ENCODE results near the gene TRMT2B.
A peak's percentile ranks its signal among the peaks of the same experiment; 100 is the strongest.
"Not testable (repeated sequence)": the region's sequence is repeated elsewhere in the genome, so short reads cannot be mapped to it uniquely, and the experiment has no call there.

TRMT2B gene, protein sequence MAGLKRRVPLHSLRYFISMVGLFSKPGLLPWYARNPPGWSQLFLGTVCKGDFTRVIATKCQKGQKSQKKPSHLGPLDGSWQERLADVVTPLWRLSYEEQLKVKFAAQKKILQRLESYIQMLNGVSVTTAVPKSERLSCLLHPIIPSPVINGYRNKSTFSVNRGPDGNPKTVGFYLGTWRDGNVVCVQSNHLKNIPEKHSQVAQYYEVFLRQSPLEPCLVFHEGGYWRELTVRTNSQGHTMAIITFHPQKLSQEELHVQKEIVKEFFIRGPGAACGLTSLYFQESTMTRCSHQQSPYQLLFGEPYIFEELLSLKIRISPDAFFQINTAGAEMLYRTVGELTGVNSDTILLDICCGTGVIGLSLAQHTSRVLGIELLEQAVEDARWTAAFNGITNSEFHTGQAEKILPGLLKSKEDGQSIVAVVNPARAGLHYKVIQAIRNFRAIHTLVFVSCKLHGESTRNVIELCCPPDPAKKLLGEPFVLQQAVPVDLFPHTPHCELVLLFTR

DNA sequence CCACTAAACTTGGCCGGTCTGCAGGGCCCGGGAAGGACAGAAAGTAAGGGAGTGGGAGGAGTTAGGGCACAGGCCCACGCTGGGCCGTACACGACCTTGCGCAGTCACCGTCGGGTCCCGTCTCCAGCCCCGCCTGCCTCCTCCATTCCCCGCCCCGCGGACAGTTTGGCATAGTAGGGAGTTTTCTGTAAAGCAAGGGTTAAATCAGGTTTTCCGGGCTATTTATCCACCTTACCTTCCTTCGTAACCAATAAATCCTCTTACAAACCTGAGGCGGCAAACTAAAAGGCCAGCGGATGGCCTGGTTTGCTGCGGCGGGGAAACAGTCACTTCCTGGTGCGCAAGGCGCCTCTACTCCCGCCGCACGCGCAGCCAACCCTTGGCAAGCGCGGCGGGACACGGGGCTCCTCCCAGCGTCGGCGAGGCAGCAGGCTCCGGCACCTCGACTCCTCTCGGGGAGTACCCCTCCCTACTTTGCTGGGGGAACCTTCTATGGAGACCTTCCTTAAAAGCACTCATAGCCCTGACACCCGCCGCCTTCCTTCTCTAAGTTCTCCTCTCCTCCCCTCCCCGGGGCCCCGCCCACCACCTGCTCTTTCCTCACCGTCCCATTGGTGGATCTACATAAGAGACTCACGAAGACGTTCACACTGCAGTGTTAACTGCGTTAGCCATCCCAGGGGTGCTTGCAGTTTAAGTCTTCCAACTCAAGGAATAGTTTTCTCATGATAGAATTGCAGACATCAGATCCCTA lies at the start of gene TRMT2B:
Gene TRMT2B (minus strand): TSS at position 563 of the 754 bp plus-strand sequence. CDS start 9,822 bp downstream, outside the sequence.
- peak; percentile 59 for DNase-seq (ENCODE audit: low read depth)

DNA sequence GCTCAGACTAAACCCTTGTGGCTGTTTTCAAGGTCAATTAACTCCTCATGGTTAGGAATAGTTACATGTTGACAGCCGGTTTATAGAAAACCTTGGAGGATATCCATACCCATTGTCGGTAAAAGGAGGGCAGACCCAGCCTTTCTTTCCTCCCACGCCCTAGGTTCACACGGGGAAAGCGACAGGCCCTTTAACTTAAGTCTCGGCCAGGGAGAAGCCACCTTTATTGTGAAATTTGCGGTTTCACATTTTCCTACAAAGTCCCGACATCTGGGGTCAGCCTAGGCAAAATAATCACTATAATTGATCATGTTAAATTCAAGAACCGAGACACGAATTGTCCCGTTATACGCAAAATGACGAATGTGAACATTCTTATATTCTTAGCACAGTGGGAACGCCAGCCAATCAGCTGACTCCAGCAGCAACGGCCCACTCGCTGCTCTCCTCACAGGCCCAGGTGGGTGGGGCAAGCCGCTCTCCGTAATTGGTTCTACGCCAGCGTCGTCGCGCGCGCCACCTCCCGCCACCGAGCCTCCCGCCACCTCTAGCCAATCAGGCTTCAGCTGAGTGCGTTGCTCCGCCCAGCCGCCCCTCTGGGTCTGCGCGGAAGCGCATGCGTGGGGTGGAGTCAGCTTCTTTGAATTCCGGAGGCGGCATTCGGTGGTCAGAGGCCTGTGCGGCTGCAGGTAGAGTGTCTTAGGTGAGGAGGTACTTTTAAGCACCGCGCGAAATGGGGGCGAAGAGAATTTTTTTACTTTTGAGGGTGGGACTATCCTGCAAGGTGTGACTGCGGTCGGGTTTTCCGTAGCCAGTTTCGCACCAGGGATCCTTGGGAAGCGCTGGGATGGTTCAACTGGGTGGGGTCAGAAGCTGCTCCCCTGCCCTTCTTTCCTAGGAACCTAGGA lies 45.9 kb upstream of the TRMT2B start, which contains the start of gene CENPI:
Gene CENPI (plus strand): TSS at position 659 of the 908 bp plus-strand sequence. CDS start 2,867 bp downstream, outside the sequence.
- DNase-seq (ENCODE audit: low read depth) = peak; percentile 83

DNA sequence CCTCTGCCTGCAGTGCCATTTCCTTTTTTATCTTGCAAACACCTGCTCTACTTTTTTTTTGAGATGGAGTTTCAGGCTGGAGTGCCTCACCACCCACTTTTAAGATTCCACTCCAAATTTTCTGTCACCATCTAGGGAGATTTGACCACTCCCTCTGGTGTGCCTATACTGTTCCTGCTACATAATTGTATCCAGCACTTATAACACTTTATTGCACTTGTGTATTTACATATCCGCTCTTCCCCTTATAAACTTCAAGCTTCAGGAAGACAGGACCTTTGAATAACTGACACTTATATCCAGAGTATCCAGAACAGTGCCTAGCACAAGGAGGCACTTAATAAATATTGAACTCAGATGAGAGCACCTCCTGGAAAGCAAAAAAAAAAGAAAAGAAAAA lies 39.9 kb upstream of the TRMT2B start:
- DNase-seq (ENCODE audit: low read depth) = no peak

DNA sequence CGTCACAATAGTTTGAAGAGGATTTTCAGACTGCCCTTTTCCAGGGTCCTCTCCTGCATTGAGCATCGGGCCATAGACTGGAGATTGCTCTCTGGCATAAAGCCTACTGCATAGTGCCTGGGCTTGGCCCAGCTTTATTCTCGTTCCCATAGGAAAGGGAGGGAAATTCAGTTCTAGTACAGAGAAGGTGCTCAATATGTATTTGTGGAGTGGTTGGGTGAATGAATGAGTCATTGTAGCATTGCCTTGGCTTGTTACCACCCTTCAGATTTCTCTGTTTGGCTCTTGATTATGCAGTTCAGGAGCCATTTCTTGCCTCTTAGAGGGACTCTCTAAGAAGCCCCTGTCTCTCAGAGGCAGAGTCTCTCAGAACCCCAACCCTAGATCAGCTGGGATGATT lies 29.3 kb upstream of the TRMT2B start:
- DNase-seq (ENCODE audit: low read depth) = no peak

DNA sequence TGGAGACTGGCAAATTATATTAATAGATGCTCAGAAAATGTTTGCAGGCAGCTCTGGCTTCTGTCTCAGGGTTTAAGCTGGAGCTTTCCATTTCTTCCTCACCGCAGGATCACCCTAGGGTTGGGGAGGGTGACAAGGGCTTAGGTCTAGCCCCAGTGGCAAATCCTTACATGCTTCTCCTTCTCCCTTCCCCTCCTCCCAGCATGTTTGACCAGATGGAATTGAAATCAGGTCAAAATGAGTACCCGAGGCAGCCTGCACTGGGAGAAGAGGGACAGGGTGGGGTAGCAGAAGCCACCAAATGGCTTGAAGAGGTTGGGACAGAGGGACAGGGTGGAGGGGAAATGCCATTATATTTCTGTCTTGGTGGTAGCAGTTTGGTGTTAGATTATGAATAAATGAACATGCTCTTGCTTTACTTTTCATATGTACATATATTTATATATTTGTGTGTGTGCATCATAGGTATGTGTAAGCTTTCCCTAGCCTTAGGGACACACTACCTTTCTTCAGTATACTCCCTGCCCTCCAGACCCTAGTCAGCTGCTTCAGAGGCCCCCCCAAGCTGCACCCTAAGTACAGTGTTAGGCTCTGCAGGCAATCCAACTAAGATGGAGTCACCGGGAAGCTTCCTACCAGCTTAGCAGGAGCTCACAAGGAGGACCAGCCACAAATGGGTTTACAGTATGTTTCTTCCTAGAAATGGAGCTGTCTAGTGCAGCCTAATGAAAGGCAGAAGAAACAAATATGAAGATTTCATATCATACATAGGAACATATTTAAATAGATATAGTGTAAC lies 28.6 kb upstream of the TRMT2B start:
- no peak for DNase-seq (ENCODE audit: low read depth)

DNA sequence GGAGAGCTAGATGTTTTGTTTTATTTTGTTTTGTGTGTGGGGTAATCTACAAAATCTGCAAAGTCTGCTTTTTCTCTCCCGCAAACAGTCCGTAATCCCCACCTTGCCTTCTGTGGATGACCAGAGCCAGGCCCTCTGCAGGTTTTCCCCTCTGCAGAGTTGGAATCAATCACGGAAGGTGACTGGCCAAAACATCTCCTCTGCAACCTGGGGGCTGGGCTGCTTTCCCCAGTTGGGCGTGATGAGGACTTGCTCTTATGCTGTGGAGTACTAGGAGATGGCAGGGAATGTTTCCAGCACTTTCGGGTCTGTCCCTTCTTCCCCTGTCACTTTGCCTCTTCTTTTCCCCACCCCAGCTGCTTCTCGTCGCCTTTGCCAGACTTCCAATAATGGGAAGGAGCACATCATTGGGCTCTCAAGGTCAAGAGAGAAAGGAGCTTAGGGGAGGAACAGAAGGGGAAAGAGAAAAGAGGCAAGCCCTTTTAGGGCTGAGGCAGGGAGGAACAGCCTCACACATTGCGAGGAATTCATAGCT lies 27.9 kb upstream of the TRMT2B start:
- no peak for DNase-seq (ENCODE audit: low read depth)

DNA sequence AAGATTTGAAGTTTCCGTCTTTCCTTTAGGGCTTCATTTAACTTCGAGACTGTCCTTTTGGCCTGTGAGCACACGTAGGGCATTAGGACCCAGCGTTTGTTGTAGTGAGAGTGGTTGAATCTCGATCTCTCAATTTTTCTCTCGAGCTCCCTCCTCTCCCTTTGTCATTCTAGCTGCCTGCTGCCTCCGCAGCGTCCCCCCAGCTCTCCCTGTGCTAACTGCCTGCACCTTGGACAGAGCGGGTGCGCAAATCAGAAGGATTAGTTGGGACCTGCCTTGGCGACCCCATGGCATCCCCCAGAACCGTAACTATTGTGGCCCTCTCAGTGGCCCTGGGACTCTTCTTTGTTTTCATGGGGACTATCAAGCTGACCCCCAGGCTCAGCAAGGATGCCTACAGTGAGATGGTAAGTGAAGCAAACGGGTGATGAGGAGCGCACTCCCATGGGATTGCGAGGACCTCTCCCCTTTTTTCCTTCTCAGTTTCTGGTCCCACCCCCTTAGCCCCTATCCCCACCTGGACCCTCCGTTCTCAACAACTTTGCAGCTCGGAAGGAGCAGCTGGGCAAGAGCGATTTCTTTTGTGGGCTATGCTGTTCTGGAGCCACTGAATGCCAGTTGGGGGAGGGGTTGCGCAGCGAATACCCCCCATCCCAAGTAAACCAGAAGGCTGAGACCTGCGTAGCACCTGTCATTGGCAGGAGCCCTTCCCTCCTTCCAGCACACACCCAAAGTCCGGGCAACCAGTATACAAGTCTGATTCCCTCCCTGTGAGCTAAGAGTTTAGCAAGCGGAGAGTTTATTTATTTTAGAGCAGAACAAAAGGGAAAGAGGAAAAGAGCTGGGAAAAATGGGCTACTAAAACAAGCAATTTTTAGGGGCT lies 27.0 kb upstream of the TRMT2B start, which contains the start of gene TMEM35A:
Gene TMEM35A (plus strand): TSS at position 164 of the 883 bp plus-strand sequence. CDS start 124 bp downstream, at position 288.
- no peak for DNase-seq (ENCODE audit: low read depth)

DNA sequence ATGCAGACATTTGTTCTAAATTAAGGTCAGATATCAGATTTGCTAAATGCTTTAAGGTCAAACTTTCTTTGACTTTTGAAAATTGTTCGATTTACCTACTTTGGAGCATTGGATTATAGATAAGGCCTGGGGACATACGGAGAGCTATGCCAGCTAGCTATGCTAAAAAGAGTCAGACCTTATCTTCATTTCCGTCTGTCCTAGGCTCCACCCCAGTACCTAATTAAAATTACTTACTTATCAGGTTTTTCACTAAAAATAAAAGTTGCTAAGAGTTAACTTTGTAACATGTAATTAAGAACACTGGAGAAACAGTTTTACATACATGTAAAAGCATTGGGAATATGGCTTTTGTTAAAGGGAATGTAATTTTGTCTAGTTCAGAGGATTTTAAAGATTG lies 19.7 kb upstream of the TRMT2B start:
- DNase-seq (ENCODE audit: low read depth) = no peak

DNA sequence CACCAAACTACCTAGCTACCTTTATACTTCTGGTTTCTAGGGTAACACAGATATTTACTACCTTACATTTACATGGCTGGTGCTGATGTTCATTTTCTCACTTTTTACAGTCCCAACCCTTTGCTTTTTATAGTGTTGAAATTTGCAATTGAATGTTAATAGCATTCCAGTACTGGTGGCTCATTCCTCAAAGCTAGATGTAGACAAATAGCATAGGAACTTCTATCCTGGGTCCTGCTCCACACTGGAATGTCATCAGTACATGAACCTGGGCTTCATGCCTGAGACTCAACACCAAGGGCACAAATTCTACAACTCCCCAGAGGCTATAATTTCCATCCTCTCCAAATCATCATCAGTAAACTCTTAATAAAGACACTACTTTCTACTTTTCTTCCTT lies 10.3 kb upstream of the TRMT2B start:
- DNase-seq (ENCODE audit: low read depth) = no peak

DNA sequence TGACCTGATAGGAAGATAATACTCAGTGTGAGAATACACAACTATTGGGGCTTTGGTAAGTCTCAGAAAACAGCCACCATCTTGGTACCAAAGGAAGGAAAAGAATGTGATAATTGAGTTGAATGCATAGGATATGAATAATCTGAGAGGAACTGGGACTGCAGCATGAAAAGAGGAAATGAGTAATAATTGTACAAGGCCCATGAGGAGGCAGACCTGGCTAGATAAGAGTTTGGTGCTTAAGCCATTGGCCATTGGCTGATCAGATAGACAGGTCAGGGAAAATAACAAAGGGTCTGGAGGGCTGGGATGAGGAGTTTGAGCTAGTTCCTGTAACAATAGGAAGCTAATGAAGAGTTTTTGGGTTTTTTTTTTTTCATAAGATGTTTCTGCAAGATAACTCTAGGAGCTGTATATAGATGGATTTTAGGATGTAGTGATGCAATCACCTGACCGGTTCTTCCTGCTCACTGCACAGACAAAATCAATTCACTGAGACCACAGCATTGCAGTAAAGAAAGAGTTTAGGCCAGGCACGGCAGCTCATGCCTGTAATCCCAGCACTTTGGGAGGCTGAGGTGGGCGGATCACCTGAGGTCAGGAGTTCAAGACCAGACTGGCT lies 5.3 kb upstream of the TRMT2B start:
- DNase-seq (ENCODE audit: low read depth) = no peak

DNA sequence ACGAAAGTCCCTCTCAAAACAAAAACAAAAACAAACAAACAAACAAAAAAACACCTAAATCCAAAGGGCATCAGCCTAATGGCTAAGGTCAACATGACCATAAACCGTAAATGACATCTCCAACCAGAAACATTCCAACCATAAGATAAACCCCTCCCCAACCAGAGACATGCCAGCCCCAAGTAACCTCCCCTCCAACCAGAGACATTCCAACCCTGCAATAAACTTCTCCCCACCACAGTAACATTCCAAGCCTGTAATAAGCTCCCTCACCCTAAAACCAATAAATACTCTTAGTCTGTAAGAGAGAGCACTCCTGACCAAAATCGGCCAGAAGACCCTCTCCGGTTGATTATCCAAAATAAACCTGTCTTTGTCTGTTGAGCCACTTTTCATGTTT lies 4.6 kb upstream of the TRMT2B start:
- DNase-seq (ENCODE audit: low read depth) = not testable (repeated sequence)

DNA sequence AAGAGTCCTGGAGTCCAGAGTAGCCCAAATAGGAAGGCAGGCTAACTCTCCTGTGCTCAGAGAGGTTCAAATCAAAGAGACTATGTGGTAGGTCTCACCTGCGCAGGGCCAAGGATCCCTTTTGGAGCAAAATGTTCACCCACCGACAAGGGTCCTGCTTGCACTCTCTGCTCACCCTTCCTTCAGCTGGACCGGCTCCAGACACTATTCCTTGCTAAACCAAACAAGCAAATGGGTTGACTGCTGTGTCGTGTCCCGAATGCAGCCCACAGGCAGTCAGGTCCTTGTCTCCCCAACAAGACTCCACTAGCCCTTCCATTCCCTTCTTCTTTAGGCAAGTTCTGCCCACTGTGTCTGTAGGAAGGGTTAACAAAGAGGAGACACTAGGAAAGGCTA lies 760 bp downstream of the TRMT2B start:
- DNase-seq (ENCODE audit: low read depth) = no peak

DNA sequence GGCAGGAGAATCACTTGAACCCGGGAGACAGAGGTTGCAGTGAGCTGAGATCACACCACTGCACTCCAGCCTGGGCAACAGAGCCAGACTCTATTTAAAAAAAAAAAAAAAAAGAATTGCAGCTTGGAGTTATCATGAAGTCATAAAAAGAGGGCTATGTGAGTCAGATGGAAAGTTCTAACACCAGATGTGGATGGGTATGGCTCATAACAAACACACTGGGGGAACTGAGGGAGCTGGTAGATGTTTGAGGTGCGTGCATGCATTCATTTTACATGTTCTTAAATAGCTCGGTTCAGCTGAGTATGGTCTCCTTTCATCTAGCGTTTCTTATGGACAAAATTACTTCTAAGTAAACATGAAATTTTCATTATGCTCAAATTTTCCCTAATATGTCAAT lies 11.7 kb downstream of the TRMT2B start:
- DNase-seq (ENCODE audit: low read depth) = no peak

DNA sequence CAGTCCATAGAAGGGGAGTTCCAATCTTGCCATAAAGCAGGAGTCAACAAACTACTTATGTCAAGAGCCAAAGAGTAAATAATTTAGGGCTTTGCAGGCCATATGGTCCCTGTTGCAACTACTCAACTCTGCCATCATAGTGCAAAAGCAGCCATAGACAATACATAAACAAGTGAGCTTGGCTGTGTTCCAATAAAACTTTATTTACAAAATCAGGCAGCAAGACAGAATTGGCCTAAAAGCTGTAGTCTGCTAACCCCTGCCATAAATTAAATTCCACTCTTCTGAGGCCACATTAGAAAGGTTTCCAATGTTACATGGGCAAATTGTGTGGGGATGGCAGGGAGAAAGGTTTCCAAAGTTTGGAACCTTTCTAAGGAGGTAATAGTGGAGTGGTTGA lies 14.7 kb downstream of the TRMT2B start:
- DNase-seq (ENCODE audit: low read depth) = no peak

DNA sequence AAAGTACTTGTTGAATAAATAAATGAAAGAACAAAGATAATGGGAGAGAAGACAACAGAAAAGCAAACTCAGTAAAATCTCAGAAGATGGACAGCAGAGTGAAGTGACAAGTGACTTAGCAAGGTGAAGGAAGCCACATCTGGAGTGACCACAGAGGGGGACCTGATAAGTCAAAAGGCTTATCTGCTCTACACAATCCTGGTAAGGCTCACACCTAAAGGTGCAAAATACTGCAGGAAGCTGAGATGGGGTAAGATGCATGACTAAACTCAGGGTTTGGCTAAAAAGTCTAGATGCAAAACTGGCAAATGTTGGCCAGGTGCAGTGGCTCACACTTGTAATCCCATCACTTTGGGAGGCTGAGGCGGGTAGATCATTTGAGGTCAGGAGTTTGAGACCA lies 22.2 kb downstream of the TRMT2B start:
- no peak for DNase-seq (ENCODE audit: low read depth)

DNA sequence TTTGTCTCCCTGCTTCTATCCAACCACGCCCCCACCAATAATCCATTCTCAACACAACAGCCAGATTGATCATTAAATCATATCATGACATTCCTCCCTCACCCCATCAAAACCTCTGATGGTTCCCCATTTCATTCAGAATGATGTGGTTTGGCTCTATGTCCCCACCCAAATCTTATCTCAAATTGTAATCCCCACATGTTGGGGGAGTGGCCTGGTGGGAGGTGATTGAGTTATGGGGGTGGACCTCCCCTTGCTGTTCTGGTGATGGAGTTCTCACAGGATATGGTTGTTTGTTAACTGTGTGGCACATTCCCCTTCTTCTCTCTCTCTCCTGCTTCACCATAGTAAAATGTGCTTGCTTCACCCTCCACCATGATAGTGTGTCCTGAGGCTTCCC lies 23.3 kb downstream of the TRMT2B start:
- no peak for DNase-seq (ENCODE audit: low read depth)

DNA sequence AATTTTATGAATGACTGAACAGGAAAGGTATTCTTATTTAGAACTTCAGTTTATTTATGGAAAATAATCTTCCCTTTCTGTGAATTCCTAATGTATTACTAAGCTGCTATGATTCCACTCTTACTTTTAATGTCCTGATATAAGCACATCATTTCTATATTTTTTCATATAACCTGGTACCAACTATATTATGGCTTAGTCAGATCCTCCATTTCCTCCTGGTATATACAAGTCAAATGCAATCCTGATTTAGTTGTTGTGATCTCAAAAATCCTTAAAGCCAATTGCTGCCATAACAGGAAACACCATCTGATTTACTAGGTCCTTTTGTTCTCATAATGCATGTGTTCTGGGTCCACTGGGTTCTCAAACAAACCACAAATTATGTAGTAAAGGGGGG lies 26.8 kb downstream of the TRMT2B start:
- no peak for DNase-seq (ENCODE audit: low read depth)

DNA sequence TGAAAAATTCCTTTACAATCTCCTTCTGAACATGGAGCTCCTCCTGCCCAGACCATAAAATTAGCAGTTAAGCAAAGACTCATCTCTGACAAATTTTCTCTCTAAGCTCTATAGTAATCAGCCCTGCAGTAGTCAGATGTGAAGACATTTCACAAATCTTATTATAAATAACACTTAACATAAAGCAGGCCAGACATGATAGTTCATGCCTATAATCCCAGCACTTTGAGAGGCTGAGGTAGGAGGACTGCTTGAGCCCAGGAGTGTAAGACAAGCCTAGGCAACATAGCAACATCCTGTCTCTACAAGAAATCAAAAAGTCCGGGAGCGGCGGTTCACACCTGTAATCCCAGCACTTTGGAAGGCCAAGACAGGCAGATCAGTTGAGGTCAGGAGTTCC lies 29.9 kb downstream of the TRMT2B start:
- no peak for DNase-seq (ENCODE audit: low read depth)

DNA sequence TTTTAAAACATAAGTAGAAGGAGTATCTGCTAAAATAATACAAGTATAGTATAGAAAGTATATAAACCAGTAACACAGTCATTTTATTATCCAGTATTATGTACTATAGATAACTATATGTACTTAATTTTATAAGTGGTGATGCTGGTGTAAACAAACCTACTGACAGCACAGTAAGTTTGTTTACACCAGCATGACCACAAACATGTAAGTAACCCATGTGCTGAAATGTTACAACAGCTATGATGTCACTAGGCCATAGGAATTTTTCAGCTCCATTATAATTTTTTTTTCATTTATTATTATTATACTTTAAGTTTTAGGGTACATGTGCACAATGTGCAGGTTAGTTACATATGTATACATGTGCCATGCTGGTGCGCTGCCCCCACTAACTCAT lies 39.9 kb downstream of the TRMT2B start:
- not testable (repeated sequence) for DNase-seq (ENCODE audit: low read depth)

Measured in stimulated activated CD8-positive, alpha-beta memory T cell treated with anti-CD3 and anti-CD28 coated beads, Interleukin-12 subunit alpha, Interleukin-12 subunit beta, amount 100 ng/mL, for 4 hours (primary cell).